ENCODE results near the gene CRYBB1.
A peak's percentile ranks its signal among the peaks of the same experiment; 100 is the strongest.

The CRYBB1 gene

DNA sequence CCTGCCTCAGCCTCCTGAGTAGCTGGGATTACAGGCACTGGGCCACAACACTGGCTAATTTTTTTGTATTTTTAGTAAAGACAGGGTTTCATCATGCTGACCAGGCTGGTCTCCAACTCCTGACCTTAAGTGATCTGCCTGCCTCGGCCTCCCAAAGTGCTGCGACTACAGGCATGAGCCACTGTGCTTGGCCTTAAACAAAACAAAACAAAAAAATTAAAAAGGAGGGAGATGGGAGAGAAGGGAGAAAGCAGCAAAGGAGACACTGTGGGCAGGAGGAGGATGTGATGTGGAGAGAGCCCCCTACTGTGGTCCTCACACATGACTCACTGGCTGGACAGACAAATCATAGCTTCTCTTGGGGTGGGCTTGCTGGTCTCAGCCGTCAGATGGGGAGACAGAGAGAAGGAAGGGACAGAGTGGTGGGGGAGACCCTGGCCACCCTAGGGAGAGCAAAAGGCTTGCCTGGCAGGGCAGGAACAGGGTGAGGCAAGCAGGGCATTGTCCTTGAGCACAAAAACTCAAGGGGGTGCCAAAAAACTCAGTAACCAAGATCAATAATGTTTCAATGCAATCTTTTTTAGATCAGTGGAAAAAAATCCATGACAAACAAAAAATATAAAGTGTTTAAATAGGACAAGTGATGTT is 59.5 kb downstream of the CRYBB1 start:
- DNase-seq (ENCODE audit: extremely low read depth, low read depth), result no peak
- TF ChIP-seq, protein P1, sequence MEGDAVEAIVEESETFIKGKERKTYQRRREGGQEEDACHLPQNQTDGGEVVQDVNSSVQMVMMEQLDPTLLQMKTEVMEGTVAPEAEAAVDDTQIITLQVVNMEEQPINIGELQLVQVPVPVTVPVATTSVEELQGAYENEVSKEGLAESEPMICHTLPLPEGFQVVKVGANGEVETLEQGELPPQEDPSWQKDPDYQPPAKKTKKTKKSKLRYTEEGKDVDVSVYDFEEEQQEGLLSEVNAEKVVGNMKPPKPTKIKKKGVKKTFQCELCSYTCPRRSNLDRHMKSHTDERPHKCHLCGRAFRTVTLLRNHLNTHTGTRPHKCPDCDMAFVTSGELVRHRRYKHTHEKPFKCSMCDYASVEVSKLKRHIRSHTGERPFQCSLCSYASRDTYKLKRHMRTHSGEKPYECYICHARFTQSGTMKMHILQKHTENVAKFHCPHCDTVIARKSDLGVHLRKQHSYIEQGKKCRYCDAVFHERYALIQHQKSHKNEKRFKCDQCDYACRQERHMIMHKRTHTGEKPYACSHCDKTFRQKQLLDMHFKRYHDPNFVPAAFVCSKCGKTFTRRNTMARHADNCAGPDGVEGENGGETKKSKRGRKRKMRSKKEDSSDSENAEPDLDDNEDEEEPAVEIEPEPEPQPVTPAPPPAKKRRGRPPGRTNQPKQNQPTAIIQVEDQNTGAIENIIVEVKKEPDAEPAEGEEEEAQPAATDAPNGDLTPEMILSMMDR (IDR thresholded peaks at IDR 0.05; ENCODE audit: low read depth, low read length), result no peak; the same call in 1 of the 2 replicates

DNA sequence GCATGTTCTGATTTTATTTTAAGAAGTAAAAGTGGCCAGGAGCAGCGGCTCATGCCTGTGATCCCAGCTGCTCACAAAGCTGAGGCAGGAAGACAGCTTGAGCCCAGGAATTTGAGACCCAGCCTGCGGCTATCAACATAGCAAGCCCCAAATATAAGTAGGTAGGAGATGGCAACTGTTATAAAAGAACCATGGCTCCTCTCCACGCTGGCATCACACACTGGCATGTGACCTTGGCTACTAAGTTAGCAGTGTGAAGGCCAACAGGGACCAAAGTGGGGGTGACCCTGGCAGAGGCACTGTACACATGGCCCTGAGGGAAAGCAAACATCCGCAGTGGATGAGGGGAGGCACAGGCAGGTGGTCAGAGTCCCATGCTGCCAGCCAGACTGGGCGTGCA is 60.9 kb downstream of the CRYBB1 start:
- TF ChIP-seq, protein P1 (IDR thresholded peaks at IDR 0.05; ENCODE audit: low read depth, low read length), result no peak
- DNase-seq (ENCODE audit: extremely low read depth, low read depth), result no peak

DNA sequence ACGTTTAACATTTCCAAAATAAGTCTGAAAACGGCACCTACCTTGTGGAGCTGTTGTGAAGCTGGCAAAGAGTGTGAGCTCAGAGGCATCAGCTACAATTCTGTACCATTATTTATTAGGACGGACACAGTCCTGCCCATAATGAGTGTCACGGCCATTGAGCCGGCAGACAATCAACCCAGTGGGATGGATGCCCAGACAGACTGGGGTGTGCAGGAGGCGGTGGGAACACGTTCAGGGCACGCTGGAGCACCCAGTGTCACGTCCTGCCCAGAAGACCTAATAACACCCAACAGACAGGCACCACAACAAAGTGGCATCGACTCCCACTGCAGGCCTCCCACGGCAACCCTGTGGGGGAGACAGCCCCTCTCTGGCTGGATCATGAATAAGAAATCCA is 62.3 kb downstream of the CRYBB1 start:
- TF ChIP-seq, protein P1 (IDR thresholded peaks at IDR 0.05; ENCODE audit: low read depth, low read length), result no peak

DNA sequence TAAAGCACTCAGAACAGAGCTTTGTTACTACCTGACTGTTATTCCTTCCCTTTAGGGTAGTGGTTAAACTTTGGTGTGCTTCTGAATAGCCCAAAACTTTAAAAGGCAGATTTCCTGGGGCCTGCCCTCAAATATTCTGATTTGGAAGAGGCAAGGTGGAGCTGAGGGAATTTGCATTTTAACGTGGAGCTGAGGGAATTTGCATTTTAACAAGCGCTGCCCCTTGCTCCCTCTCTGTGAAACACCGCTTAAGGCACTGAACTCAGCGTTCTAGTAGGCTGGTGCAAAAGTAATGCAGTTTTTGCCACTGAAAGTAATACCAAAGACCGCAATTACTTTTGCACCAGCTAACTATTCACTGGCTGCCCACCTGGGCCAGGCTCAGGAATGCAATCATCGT is 62.9 kb downstream of the CRYBB1 start:
- TF ChIP-seq, protein P1 (IDR thresholded peaks at IDR 0.05; ENCODE audit: low read depth, low read length), result no peak
- DNase-seq (ENCODE audit: extremely low read depth, low read depth), result no peak

More for the DNA sequence above, 62.3 kb downstream of the CRYBB1 start:
- no peak for DNase-seq (ENCODE audit: extremely low read depth, low read depth)

DNA sequence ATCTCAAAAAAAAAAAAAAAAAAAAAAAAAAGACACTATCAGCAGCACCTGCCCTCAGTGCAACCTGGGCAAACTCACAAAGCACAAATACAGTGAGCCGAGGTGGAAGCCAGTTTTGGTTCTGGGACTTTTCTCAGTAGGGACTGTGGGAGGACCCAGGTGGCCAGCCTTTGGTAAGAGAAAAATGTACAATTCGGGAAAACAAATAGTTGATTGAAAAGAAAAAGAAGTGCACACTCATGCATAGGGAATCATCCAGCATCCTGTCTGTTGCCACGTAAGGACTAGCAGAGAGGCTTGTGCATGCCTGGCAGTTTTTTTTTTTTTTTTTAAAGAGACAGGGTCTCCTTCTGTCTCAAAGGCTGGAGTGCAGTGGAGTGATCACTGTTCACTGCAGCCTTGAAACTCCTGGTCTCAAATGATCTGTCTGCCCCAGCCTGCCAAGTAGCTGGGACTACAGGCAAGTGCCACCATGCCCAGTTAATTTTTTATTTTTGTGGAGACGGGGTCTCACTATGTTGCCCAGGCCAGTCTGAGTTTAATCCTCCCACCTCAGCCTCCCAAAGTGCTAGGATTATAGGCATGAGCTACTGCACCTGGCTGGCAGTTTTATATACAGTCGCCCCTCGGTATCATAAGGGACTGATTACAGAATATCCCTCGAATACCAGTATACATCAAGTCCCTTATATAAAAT is 64.6 kb downstream of the CRYBB1 start:
- DNase-seq (ENCODE audit: extremely low read depth, low read depth), result peak; percentile 58

DNA sequence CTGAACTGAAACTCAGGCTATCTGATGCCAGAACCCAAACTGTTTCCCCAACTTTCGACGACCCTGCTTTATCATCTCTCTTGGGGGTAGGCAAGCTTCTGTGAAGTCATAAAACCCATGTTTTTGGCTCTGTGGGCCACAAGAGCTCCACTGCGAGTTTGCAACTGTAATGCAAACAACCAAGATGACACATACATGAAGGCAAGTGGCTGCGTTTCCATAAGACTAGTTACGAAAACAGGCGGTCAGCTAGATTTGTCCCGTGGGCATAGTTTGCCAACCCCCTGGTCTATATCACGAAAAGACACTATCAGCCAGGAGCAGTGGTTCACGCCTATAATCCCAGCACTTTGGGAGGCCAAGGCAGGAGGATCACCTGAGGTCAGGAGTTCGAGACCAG is 65.4 kb downstream of the CRYBB1 start:
- DNase-seq (ENCODE audit: extremely low read depth, low read depth), result no peak
- TF ChIP-seq, protein P1 (IDR thresholded peaks at IDR 0.05; ENCODE audit: low read depth, low read length), result no peak

More for the DNA sequence above, 64.6 kb downstream of the CRYBB1 start:
- TF ChIP-seq, protein P1 (IDR thresholded peaks at IDR 0.05; ENCODE audit: low read depth, low read length), result no peak

DNA sequence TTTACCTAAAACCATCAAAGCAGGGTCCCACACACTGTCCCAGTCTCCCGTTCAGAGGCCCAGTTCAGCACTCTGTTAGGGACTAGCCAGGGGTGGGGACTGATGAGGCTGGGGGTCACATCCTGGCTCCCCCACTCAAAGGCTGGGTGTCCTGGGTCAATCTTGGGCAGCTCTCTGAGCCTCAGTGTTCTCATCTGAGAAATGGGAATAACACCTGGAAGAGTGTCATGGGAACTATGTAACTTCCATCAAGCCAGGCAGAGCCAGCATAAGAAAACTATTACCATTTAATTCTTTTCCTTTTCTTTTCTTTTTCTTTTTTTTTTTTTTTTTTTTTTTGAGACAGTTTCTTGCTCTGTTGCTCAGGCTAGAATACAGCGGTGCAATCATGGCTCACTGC is 66.3 kb downstream of the CRYBB1 start:
- no peak for DNase-seq (ENCODE audit: extremely low read depth, low read depth)

More for the DNA sequence above, 66.3 kb downstream of the CRYBB1 start:
- TF ChIP-seq, protein P1 (IDR thresholded peaks at IDR 0.05; ENCODE audit: low read depth, low read length), result no peak

Data from AG09319 (cell line).